ENCODE results near the gene MTG1. TPM values are rescaled to one million over a fixed set of nuclear protein-coding genes. Genes with fewer than 3 reads are reported as not detected.

Gene MTG1, protein sequence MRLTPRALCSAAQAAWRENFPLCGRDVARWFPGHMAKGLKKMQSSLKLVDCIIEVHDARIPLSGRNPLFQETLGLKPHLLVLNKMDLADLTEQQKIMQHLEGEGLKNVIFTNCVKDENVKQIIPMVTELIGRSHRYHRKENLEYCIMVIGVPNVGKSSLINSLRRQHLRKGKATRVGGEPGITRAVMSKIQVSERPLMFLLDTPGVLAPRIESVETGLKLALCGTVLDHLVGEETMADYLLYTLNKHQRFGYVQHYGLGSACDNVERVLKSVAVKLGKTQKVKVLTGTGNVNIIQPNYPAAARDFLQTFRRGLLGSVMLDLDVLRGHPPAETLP
- total RNA-seq (2022; extraction: Qiagen RNA extraction; ENCODE audit: low read depth), result 37.4 to 57.0 TPM (median 51.0 TPM) in 5 replicates

DNA sequence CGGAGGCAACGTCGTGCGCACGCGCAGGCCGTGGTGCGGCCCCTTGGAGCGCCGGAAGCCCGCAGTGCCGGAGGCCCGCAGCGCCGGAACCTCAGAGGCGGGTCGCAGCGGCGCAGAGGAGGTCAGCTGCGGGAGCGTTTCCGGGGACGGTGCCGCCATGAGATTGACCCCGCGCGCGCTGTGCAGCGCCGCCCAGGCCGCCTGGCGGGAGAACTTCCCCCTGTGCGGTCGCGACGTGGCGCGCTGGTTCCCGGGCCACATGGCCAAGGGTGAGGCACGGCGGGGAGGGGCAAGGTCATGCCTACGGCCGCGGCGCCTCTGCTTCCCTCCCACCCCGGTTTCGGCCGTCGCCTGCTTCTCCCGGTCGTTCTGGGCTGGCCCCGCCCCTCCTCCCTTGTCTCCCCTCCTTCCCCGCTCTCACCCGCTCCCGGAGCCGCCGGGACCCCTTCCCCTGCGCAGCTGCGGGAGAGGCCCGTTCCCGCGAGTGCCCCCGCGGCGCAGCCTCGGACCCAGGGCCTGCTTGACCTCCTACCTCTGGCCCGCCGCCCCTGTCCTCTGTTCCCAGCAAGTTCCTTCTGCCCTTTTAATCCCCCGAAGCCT, at the start of gene MTG1:
TSS of gene MTG1 (plus strand) at position 94 of the 600 bp plus-strand sequence. CDS start at position 158, 64 bp downstream.

DNA sequence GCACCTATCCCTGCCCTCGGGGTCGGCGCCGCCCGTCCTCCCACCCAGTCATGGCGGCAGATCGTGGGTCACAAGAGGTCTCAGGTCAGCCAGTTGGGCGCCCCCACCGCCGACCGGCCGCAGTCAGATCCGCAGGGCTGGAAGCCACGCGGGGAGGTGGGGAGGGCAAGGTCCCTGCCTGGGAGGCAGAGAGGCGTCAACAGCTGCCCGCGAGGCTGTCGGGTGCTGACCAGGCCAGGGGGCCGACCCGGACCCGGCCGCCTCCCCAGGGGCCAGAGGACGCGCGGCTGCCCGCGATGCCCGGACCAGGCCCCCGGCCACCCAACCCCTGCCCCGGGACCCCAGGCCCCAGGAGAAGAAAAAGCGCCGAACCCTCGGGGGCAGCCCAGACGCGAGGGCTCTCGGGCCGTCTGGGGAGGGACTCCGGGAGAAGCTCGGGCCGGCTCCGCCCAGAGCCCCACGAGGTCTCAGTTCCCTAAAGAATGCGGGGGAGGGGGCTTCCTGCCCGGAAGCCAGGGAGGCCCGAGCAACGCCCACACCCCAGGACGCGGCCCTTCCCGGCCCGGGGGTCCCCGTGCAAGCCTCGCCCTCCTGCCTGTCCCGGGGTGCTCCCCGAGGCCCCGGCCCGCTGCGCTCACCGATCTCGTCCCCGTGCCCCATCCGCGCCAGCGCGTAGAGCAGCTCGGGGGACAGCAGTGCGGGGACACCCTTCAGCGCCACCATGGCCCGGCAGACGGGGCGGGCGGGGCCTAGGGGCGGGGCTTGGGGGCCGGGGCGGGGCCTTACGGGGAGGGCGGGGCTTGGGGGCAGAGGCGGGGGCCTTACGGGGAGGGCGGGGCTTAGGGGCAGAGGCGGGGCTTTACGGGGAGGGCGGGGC, 36.4 kb upstream of the MTG1 start, which contains the start of gene FUOM:
TSS of gene FUOM (minus strand) at position 735 of the 877 bp plus-strand sequence. CDS start at position 723, 12 bp downstream.

DNA sequence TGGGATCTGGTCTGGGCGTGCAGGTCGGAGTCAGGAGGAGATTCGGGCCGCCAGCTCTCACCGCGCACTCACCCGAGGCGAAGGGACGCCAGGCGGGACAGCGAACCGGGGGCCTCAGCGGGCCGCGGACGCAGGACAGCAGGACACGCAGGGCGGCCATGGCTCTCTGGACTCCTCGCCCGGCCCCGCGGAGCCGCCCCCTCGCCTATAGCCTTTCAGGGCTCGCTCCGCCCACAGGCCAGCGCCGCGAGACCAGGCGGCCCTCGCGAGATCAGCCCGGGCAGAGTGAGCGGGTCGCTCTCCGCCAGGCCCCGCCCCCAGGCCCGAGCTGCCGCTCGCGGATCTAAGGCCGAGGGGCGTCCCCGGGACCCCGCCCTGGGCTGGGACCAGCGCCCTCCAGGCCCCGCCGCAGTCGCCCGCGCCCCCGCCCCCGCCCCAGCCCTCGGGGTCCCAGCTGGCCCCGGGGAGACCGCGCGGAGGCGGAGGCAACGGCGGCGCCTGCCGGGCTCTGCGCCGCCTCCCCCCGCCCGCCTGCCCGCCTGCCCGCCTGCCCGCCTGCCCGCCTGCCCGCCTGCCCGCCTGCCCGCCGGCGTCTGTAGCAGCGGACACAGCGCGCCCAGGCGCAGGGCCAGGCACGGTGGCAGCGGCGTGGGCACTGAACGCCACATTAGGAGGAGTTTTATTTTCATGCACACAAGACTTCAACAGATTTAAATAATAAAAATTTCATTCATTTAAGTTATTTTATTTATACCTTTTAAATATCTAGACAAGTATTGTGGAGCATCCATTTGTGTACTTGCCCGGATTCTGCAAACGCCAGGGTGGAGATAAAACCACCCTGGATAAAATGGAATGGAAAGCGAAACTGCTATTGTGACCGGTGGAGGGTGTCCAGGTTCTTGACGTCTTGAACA, 20.5 kb upstream of the MTG1 start, which contains the start of gene ECHS1:
TSS of gene ECHS1 (minus strand) at position 181 of the 917 bp plus-strand sequence. CDS start at position 160, 21 bp downstream.

DNA sequence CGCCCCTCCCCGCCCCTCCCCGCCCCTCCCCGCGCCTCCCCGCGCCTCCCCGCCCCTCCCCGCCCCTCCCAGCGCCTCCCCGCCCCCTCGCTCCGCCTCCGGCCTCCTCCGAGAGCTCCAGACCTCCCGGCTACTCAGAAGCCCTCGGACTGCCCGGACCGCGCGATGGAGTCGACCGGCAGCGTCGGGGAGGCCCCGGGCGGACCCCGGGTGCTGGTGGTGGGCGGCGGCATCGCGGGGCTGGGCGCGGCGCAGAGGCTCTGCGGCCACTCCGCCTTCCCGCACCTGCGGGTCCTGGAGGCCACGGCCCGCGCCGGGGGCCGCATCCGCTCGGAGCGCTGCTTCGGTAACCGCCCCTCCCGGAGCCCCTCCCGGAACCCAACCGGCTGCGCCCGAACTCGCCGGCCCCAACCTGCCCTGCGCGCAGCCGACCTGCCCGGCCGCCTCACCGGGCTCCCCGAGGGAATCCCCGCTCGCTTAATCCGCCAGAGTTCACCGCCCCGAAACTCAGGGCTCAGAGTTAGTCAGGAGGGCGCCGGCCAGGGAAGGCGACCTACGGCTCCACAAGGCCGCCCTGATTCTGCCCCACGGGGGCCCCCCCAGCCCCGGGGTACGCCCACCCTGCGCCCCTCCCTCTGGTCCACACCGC, 14.7 kb upstream of the MTG1 start, which contains the start of gene PAOX:
TSS of gene PAOX (plus strand) at position 111 of the 649 bp plus-strand sequence. CDS start at position 166, 55 bp downstream.

DNA sequence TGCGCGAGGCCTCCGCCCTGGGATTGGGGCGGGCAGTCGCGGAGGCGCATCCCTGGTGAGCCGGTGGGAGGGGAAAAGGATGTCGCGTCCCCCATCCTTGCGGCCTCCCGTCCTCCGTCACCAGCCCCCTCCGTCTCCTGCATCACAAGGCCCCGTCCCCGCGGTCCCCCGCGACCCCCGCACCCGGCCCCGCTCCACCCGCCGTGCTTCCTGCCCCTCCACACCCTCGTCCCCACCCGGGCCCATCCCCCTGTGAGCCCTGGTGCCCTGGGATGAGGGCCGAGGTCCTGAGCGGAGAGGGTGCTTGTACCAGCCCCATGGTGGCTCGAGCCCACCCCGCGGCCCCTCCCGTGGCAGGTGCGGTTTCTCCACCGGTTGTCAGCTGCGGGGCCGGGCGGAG, 30.6 kb downstream of the MTG1 start, which contains the start of gene SPRN:
TSS of gene SPRN (minus strand) at position 25 of the 400 bp plus-strand sequence. CDS start 944 bp downstream, outside the sequence.

DNA sequence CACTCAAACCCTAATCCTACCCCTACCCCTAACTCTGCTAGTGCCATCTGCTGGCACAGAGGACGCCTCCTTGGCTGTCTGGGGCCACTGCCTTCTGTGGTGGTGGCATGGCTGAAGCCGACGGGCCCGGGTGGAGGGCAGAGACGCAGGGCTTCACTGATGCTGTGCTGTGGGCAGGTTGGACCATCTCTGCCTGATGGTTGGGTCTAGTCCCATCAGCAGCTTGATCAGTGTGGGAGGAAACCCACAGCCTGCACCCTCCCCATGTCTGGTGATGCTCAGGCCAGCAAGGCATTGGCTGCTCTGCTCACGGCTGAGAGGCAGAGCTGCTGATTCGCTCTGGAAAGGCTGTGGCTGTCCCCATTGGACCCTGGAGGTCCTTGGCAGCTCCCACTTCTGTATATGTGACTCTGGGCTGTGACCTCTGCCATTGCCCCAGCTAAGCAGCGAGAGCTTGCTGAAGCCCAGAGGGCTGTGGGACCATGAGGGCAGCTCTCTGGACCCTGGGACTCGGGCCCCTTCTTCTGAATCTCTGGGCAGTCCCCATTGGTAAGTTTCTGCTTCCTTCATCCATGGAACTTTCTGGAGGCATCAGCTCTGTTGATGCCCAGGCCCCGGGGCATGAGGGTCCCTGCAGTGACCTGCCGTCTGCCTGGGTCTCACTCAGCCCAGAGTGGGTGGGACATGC, 59.7 kb downstream of the MTG1 start, which contains the start of gene SCART1:
TSS of gene SCART1 (plus strand) at position 430 of the 688 bp plus-strand sequence. CDS start at position 483, 53 bp downstream.

Other genes starting within 250 kb of the MTG1 start
- 0.52 to 2.4 TPM (median 0.87 TPM) in 5 replicates for gene KNDC1, start 233.9 kb upstream of the MTG1 start, total RNA-seq (2022; extraction: Qiagen RNA extraction; ENCODE audit: low read depth)
- not detected in 5 replicates for gene UTF1, start 163.9 kb upstream of the MTG1 start, total RNA-seq (2022; extraction: Qiagen RNA extraction; ENCODE audit: low read depth)
- not detected in 5 replicates for gene VENTX, start 156.3 kb upstream of the MTG1 start, total RNA-seq (2022; extraction: Qiagen RNA extraction; ENCODE audit: low read depth)
- gene ADAM8, start 117.3 kb upstream of the MTG1 start, total RNA-seq (2022; extraction: Qiagen RNA extraction; ENCODE audit: low read depth), result 1.0 to 4.5 TPM (median 3.3 TPM) in 5 replicates
- gene TUBGCP2, start 85.3 kb upstream of the MTG1 start, total RNA-seq (2022; extraction: Qiagen RNA extraction; ENCODE audit: low read depth), result 34.9 to 49.3 TPM (median 41.2 TPM) in 5 replicates
- 49.5 to 76.3 TPM (median 61.5 TPM) in 5 replicates for gene ZNF511, start 85.2 kb upstream of the MTG1 start, total RNA-seq (2022; extraction: Qiagen RNA extraction; ENCODE audit: low read depth)
- 0.42 to 1.6 TPM (median 0.70 TPM) in 5 replicates for gene CALY, start 57.3 kb upstream of the MTG1 start, total RNA-seq (2022; extraction: Qiagen RNA extraction; ENCODE audit: low read depth)
- gene PRAP1, start 46.8 kb upstream of the MTG1 start, total RNA-seq (2022; extraction: Qiagen RNA extraction; ENCODE audit: low read depth), result not detected in 5 replicates
- 9.9 to 16.2 TPM (median 11.9 TPM) in 5 replicates for gene FUOM, start 36.1 kb upstream of the MTG1 start, total RNA-seq (2022; extraction: Qiagen RNA extraction; ENCODE audit: low read depth)
- gene ECHS1, start 20.8 kb upstream of the MTG1 start, total RNA-seq (2022; extraction: Qiagen RNA extraction; ENCODE audit: low read depth), result 122 to 153 TPM (median 138 TPM) in 5 replicates
- 1.6 to 2.2 TPM (median 1.9 TPM) in 5 replicates for gene PAOX, start 14.9 kb upstream of the MTG1 start, total RNA-seq (2022; extraction: Qiagen RNA extraction; ENCODE audit: low read depth)
- 0.17 to 0.35 TPM (median 0.27 TPM) in 5 replicates for gene SPRN, start 30.5 kb downstream of the MTG1 start, total RNA-seq (2022; extraction: Qiagen RNA extraction; ENCODE audit: low read depth)
- gene SCART1, start 59.8 kb downstream of the MTG1 start, total RNA-seq (2022; extraction: Qiagen RNA extraction; ENCODE audit: low read depth), result 0.07 to 0.31 TPM (median 0.21 TPM) in 5 replicates
- 0.26 to 0.37 TPM (median 0.31 TPM) in 4 of 5 replicates, not detected in the other for gene CYP2E1, start 133.2 kb downstream of the MTG1 start, total RNA-seq (2022; extraction: Qiagen RNA extraction; ENCODE audit: low read depth)
- not detected in 5 replicates for gene SYCE1, start 171.4 kb downstream of the MTG1 start, total RNA-seq (2022; extraction: Qiagen RNA extraction; ENCODE audit: low read depth)
- not detected in 5 replicates for gene FRG2B, start 232.6 kb downstream of the MTG1 start, total RNA-seq (2022; extraction: Qiagen RNA extraction; ENCODE audit: low read depth)